ENCODE measurements around the gene MICA.

The MICA gene

DNA sequence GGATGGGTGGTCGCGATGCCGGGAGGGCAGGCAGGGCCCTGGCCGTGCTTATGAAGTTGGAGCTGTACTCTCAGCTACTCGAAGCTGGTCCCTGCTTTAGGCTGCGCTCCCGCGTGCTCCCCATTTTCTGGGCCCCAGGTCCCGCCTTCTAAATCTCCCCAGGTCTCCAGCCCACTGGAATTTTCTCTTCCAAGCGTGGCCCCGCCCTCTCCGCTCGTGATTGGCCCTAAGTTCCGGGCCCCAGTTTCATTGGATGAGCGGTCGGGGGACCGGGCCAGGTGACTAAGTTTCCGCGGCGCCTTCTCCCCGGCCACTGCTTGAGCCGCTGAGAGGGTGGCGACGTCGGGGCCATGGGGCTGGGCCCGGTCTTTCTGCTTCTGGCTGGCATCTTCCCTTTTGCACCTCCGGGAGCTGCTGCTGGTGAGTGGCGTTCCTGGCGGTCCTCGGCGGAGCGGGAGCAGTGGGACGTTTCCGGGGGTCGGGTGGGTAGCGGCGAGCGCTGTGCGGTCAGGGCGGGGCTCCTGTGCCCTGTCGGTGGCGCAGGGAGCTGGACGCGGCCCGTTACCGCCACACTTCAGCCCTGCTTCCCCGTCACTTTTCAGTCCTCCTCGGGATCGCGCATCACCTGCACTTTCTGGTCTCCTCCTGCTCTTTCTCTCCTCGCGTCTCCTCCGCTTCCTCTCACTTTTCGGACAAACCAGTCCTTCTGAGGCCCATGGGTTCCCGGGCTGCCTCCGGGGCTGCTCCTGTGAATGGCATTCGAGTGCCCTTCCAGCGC, at the start of gene MICA:
TSS of gene MICA (plus strand) at position 313 of the 778 bp plus-strand sequence. CDS start at position 351, 38 bp downstream.
- Mint-ChIP-seq H3K9me3 (no peaks in the 10 kb centered on the region), H3K27ac (peak within 1 kb of the TSS; percentile 73), H3K4me3 (peak within 1 kb of the TSS; percentile 86), H3K27me3 (ENCODE audit: low read depth) (peaks cover 14% of the 10 kb centered on the region), H3K36me3 (ENCODE audit: low read depth) (peaks cover 20% of the 10 kb centered on the region), H3K4me1 (ENCODE audit: low read depth) (peaks cover 47% of the 10 kb centered on the region)
- DNase-seq (ENCODE audit: low spot score) = peak; percentile 73

DNA sequence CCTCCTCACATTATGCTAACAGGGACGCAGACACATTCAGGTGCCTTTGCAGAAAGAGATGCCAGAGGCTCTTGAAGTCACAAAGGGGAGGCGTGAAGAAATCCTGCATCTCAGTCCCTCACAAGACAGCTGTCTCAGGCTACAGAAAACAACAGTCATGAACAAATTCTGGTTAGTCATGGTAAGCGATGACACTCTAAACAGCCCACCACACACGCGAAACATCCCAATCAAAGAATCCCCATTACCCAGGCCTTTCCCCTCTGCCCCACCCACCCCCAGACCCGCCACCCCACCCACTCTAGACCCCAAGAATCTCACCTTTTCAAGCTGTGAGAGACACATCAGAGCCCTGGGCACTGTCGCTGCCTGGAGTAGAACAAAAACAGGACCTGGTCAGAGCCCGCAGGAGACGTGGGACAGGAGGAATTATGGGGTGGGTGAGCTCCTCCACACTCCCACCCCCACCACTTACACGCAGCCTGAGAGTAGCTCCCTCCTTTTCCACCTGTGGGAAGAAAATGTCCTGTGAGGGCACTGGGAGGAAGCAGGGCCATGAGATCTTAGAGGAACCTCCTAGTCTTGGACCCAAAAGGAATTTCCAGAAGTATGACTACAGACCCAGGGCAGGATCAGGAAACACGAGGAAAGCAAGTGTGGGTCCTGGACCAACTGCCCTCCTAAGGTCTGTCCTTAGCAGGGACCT, 49.1 kb upstream of the MICA start:
- DNase-seq (ENCODE audit: low spot score) = no peak
- Mint-ChIP-seq H3K4me1 (ENCODE audit: low read depth) (peaks cover 50% of the 10 kb centered on the region), H3K4me3 (peak overlapping the region; percentile 95), H3K27ac (peak overlapping the region; percentile 86), H3K36me3 (ENCODE audit: low read depth) (peaks cover 49% of the 10 kb centered on the region), H3K9me3 (no peaks in the 10 kb centered on the region), H3K27me3 (ENCODE audit: low read depth) (peaks cover 3% of the 10 kb centered on the region)

DNA sequence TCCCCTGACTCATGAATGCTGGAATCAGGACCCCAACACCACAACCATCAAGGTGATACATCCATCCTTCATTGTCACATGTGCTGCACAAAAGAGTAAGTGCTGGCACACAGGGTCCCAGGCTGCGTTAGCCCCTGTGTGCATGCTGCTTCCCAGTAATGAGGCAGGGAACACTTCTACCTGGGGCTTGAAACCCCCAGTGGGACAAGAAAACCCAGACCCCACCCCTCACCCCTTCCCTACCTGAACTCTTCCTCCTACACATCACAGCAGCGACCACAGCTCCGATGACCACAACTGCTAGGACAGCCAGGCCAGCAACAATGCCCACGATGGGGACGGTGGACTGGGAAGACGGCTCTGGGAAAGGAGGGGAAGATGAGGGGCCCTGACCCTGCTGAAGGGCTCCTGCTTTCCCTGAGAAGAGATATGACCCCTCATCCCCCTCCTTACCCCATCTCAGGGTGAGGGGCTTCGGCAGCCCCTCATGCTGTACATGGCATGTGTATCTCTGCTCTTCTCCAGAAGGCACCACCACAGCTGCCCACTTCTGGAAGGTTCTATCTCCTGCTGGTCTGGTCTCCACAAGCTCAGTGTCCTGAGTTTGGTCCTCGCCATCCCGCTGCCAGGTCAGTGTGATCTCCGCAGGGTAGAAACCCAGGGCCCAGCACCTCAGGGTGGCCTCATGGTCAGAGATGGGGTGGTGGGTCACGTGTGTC, 48.4 kb upstream of the MICA start:
- DNase-seq (ENCODE audit: low spot score) = no peak
- peaks cover 49% of the 10 kb centered on the region for H3K36me3 Mint-ChIP-seq (ENCODE audit: low read depth)
- no peaks in the 10 kb centered on the region for H3K27me3 Mint-ChIP-seq (ENCODE audit: low read depth)
- H3K4me1 Mint-ChIP-seq (ENCODE audit: low read depth) = peaks cover 56% of the 10 kb centered on the region
- H3K9me3 Mint-ChIP-seq = no peaks in the 10 kb centered on the region
- H3K4me3 Mint-ChIP-seq = peak overlapping the region; percentile 95
- peak overlapping the region; percentile 86 for H3K27ac Mint-ChIP-seq

DNA sequence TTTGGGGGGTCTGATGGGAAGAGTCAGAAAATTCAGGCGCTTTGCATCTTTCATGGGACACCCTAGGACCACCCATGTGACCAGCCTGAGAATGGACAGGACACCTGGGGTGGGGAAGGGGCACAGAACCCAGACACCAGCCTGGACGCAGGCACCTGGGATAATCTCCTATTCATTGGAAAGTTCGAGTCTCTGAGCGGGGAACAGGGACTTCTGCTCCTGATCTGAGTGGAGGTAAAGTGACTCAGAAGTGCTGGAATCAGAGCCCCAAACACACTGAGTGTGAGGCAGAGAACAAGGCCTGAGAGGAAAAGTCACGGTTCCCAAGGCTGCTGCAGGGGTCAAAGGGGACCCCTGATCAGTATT, 47.8 kb upstream of the MICA start:
- Mint-ChIP-seq H3K27ac (peak overlapping the region; percentile 86), H3K36me3 (ENCODE audit: low read depth) (peaks cover 49% of the 10 kb centered on the region), H3K4me1 (ENCODE audit: low read depth) (peaks cover 56% of the 10 kb centered on the region), H3K27me3 (ENCODE audit: low read depth) (peaks cover 3% of the 10 kb centered on the region), H3K4me3 (peak overlapping the region; percentile 95), H3K9me3 (no peaks in the 10 kb centered on the region)
- DNase-seq (ENCODE audit: low spot score) = no peak

DNA sequence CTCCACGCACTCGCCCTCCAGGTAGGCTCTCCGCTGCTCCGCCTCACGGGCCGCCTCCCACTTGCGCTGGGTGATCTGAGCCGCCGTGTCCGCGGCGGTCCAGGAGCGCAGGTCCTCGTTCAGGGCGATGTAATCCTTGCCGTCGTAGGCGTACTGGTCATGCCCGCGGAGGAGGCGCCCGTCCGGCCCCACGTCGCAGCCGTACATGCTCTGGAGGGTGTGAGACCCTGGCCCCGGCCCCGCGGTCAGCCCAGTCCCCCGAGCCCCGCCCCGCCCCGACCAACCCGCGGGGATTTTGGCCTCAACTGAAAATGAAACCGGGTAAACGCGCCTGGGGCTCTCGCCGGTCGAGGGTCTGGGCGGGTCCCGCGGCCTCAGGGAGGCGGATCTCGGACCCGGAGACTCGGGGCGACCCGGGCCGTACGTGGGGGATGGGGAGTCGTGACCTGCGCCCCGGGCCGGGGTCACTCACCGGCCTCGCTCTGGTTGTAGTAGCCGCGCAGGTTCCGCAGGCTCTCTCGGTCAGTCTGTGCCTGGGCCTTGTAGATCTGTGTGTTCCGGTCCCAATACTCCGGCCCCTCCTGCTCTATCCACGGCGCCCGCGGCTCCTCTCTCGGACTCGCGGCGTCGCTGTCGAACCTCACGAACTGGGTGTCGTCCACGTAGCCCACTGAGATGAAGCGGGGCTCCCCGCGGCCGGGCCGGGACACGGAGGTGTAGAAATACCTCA, 47.0 kb upstream of the MICA start:
- Mint-ChIP-seq H3K4me1 (ENCODE audit: low read depth) (peaks cover 56% of the 10 kb centered on the region), H3K9me3 (no peaks in the 10 kb centered on the region), H3K4me3 (peak overlapping the region; percentile 95), H3K27ac (peak overlapping the region; percentile 99), H3K27me3 (ENCODE audit: low read depth) (peaks cover 10% of the 10 kb centered on the region), H3K36me3 (ENCODE audit: low read depth) (peaks cover 50% of the 10 kb centered on the region)
- peak; percentile 40 for DNase-seq (ENCODE audit: low spot score)

DNA sequence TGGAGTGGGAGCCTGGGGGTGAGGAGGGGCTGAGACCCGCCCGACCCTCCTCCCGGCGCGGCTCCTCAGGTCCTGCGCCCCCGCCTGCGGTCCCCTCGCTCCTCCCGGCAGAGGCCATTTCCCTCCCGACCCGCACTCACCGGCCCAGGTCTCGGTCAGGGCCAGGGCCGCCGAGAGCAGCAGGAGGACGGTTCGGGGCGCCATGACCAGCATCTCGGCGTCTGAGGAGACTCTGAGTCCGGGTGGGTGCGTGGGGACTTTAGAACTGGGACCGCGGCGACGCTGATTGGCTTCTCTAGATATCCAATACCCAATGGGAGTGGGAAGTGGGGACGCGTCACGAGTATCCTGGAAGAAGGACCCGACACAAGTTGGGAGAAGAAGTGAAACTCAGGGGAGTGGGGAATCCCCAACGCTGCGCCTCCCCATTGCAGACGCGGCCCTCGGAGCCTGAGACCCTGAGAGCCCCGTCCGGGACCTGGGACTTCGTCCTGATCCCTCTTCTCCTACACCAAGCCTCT, 46.4 kb upstream of the MICA start, which contains the start of gene HLA-B:
TSS of gene HLA-B (minus strand) at position 234 of the 521 bp plus-strand sequence. CDS start at position 213, 21 bp downstream.
- H3K4me1 Mint-ChIP-seq (ENCODE audit: low read depth) = peaks cover 54% of the 10 kb centered on the region
- peaks cover 14% of the 10 kb centered on the region for H3K27me3 Mint-ChIP-seq (ENCODE audit: low read depth)
- H3K36me3 Mint-ChIP-seq (ENCODE audit: low read depth) = peaks cover 49% of the 10 kb centered on the region
- H3K4me3 Mint-ChIP-seq = peak within 1 kb of the TSS; percentile 95
- H3K27ac Mint-ChIP-seq = peak within 1 kb of the TSS; percentile 99
- peak; percentile 57 for DNase-seq (ENCODE audit: low spot score)
- H3K9me3 Mint-ChIP-seq = peaks cover 3% of the 10 kb centered on the region

DNA sequence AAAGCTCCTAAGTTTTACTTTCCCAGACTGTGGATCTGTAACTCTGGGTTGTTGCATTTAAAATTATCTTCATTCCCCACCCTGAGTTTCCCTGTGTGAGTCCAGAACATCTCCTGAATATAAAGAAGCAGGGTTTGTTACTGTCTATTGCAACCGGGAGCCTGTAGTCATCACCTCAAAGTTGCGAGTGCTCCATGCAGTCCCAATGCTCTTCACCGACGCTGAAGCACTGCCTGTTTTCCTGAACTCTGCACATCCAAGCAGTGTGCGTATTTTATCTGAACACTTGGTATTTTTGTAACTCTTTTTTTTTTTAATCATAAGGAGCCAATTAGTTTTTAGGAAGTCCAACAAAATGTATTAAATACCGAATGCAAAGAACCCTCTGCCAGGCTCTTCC, 45.5 kb upstream of the MICA start:
- Mint-ChIP-seq H3K4me3 (peak overlapping the region; percentile 95), H3K36me3 (ENCODE audit: low read depth) (peaks cover 41% of the 10 kb centered on the region), H3K27ac (peak overlapping the region; percentile 99), H3K9me3 (peaks cover 4% of the 10 kb centered on the region), H3K4me1 (ENCODE audit: low read depth) (peaks cover 46% of the 10 kb centered on the region), H3K27me3 (ENCODE audit: low read depth) (peaks cover 21% of the 10 kb centered on the region)
- DNase-seq (ENCODE audit: low spot score) = no peak

DNA sequence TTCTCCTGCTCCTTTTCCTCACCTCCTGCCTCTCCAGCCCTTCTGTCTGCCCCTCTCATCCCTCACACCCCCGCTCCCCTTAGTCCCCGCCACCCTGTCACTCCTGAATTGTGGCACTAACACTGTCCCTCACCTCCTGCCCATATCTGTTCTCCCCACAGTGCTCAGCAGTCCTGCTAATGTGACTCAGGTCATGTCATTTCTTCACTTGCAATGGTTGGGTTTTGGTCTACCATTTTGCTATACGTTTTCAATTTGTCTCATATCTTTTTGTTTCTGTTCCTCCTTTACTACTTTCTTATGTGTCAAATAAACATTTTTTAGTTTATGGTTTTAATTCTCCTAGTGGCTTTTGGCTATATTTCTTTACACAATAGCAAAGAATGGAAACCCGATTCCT, 45.1 kb upstream of the MICA start:
- Mint-ChIP-seq H3K4me3 (peak overlapping the region; percentile 95), H3K36me3 (ENCODE audit: low read depth) (peaks cover 37% of the 10 kb centered on the region), H3K27ac (peak overlapping the region; percentile 99), H3K9me3 (peaks cover 4% of the 10 kb centered on the region), H3K27me3 (ENCODE audit: low read depth) (peaks cover 24% of the 10 kb centered on the region), H3K4me1 (ENCODE audit: low read depth) (peaks cover 43% of the 10 kb centered on the region)
- no peak for DNase-seq (ENCODE audit: low spot score)

DNA sequence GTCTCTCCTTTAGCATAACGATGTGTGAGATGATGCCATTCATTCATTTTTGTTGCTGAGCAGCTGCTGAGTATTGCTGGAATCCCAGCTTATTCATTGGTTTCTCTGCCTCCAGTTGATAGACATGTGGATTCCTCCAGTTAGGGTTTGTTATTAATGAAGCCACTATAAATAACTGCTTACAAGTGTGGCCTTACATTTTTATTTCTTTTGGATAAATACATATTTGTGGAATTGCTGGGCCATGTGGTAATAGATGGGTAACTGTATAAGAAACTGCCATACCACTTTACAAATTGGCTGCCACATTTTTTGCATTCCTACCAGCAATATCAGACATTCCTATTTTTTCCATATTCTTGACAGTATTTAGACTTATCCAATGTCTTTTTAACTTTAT, 43.8 kb upstream of the MICA start:
- H3K4me3 Mint-ChIP-seq = no peak overlapping the region

DNA sequence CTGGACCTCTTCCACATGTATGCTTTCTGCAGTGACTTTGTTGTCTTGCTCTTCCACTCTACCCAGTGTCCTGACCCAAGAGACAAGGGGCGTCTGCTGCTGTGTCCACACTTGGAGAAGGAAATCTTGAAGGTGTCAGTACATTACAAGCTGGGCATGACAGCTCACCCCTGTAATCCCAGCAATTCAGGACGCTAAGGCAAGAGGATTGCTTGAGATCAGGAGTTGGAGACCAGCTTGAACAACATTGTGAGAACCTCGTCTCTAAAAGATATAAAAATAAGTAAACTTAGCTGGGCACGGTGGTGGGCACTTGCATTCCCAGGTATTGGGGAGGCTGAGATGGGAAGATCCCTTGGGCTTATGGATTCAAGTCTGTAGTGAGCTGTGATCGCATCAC, 40.6 kb upstream of the MICA start:
- DNase-seq (ENCODE audit: low spot score) = no peak
- Mint-ChIP-seq H3K36me3 (ENCODE audit: low read depth) (peaks cover 3% of the 10 kb centered on the region), H3K27me3 (ENCODE audit: low read depth) (peaks cover 59% of the 10 kb centered on the region), H3K27ac (no peak overlapping the region), H3K9me3 (peaks cover 4% of the 10 kb centered on the region), H3K4me1 (ENCODE audit: low read depth) (peaks cover 32% of the 10 kb centered on the region), H3K4me3 (no peak overlapping the region)

More for the DNA sequence above, 43.8 kb upstream of the MICA start:
- peaks cover 24% of the 10 kb centered on the region for H3K36me3 Mint-ChIP-seq (ENCODE audit: low read depth)
- no peak for DNase-seq (ENCODE audit: low spot score)
- H3K9me3 Mint-ChIP-seq = peaks cover 4% of the 10 kb centered on the region
- peaks cover 33% of the 10 kb centered on the region for H3K27me3 Mint-ChIP-seq (ENCODE audit: low read depth)
- H3K4me1 Mint-ChIP-seq (ENCODE audit: low read depth) = peaks cover 38% of the 10 kb centered on the region
- no peak overlapping the region for H3K27ac Mint-ChIP-seq

DNA sequence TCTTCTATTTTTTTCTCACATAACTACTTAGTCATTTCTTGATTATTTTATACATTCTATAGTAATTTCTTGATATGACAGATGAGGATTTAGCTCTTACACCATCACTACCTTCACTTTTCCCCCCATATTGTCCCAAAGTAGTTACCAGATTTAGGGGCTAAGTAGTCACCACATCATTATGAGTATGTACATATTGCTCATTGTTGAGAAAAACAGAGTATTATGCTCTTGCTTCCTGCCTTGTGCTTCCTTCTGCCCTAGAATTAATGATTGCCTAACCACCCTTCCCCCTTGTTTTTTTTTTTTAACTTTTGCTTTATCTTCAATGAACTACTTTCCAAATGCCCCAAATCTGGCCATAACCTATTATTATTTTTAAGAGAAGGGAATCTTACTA, 39.6 kb upstream of the MICA start:
- Mint-ChIP-seq H3K9me3 (peaks cover 4% of the 10 kb centered on the region), H3K4me1 (ENCODE audit: low read depth) (peaks cover 22% of the 10 kb centered on the region), H3K36me3 (ENCODE audit: low read depth) (peaks cover 3% of the 10 kb centered on the region), H3K27me3 (ENCODE audit: low read depth) (peaks cover 69% of the 10 kb centered on the region), H3K27ac (no peak overlapping the region), H3K4me3 (no peak overlapping the region)
- DNase-seq (ENCODE audit: low spot score) = no peak

DNA sequence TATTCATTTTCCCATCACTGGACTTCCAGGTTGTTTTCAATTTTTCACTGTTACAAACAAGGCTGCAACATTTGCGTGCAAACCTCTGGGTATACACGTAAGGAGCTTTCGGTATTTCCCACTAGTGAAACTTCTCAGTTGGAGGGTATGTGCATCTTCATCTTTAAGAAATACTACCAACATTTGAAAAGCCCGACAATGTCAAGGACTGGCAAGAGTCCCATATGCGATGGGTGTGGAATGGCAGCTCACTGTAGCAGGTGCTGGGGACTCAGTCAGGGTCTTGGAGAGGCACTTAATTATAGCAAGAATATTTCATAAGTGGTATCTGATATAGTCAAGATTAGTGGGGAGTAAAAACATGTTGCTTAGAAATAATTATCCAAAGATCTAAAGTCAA, 37.5 kb upstream of the MICA start:
- Mint-ChIP-seq H3K36me3 (ENCODE audit: low read depth) (peaks cover 1% of the 10 kb centered on the region), H3K4me3 (no peak overlapping the region), H3K27ac (no peak overlapping the region), H3K4me1 (ENCODE audit: low read depth) (peaks cover 13% of the 10 kb centered on the region), H3K9me3 (peaks cover 4% of the 10 kb centered on the region), H3K27me3 (ENCODE audit: low read depth) (peaks cover 83% of the 10 kb centered on the region)
- DNase-seq (ENCODE audit: low spot score) = no peak

All from T-helper 2 cell treated with Interferon-gamma antibody and Interleukin-4, amounts not matched to agents 5 μg/mL and 100 μg/mL, for 36 hours (primary cell).